ENCODE measurements around the gene RAPSN.

RAPSN gene

GRCh38 chr11:47448566-47449427 is at the start of gene RAPSN:
Gene RAPSN (minus strand): TSS chr11:47449136. CDS start chr11:47448964, 172 bp downstream.
- in situ Hi-C loops (cut with MboI; ENCODE audit: low pct_unique_long_range_greater_than_20kb, low sequenced_read_pairs), result no loop called here
- no peak for DNase-seq

- in situ Hi-C loops (cut with MboI; ENCODE audit: low pct_unique_long_range_greater_than_20kb, low sequenced_read_pairs), result no loop called here
- DNase-seq, result no peak
Measured at GRCh38 chr11:47498149-47498548, 49.2 kb upstream of the RAPSN start.

- DNase-seq, result no peak
- in situ Hi-C loops (cut with MboI; ENCODE audit: low pct_unique_long_range_greater_than_20kb, low sequenced_read_pairs), result no loop called here
Measured at GRCh38 chr11:47496808-47497207, 47.9 kb upstream of the RAPSN start.

- DNase-seq, result no peak
- in situ Hi-C loops (cut with MboI; ENCODE audit: low pct_unique_long_range_greater_than_20kb, low sequenced_read_pairs), result no loop called here
Measured at GRCh38 chr11:47495856-47496217, 46.9 kb upstream of the RAPSN start.

GRCh38 chr11:47495011-47495855 is 46.3 kb upstream of the RAPSN start:
- in situ Hi-C loops (cut with MboI; ENCODE audit: low pct_unique_long_range_greater_than_20kb, low sequenced_read_pairs), result no loop called here
- no peak for DNase-seq

DNA sequence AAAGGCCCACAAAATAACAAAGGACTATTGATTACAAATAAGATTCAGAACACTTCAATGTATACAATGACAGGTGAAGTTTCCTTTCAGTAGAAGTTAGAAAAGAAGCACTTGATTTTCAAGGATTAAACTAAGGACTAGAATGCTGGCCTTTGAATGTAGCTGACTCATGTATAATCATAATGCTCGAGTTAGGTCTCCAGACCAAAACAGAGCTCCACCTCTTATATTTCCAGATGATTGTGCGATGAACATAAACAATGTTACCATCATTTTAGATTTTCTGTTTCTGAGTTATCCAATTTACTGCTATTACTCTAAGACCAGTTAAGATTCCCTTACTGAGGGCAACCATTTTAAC is 40.4 kb upstream of the RAPSN start:
- in situ Hi-C loops (cut with MboI; ENCODE audit: low pct_unique_long_range_greater_than_20kb, low sequenced_read_pairs), result no loop called here
- no peak for DNase-seq

DNA sequence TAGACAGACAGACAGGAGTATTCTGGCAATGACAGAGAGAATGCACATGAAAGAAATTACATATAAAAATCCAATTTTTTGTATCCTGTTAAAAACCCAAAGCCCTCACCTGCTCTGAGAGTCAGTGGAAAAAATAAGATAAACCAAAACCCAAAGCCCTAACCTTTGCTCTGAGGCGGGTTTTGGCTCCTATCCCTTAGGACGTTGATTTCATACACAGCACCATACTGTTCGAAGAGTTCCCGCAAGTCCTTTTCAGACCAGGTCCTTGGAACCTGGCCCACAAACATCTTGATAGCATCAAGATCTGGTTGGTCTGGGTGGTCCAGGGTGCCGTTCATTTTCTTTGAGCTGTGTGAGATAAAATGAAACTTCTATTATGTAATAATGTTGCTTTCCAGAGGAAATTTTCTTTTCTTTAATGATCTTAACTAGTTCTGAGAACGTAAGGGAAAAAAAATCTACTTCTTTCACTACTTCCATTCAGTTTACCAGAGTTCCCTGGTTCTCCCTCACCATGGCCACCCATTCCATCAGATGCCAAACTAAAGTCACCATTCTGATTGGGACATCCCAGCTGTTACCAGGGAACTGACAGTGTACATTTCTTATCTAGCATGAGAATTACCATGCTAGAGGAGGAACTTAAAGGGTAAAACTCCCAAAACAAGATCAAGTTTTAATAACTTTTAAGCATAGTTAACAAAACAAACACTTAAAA is 39.9 kb upstream of the RAPSN start:
- in situ Hi-C loops (cut with MboI; ENCODE audit: low pct_unique_long_range_greater_than_20kb, low sequenced_read_pairs), result no loop called here
- DNase-seq, result no peak

GRCh38 chr11:47488111-47488510 is 39.2 kb upstream of the RAPSN start:
- DNase-seq, result no peak
- in situ Hi-C loops (cut with MboI; ENCODE audit: low pct_unique_long_range_greater_than_20kb, low sequenced_read_pairs), result no loop called here

DNA sequence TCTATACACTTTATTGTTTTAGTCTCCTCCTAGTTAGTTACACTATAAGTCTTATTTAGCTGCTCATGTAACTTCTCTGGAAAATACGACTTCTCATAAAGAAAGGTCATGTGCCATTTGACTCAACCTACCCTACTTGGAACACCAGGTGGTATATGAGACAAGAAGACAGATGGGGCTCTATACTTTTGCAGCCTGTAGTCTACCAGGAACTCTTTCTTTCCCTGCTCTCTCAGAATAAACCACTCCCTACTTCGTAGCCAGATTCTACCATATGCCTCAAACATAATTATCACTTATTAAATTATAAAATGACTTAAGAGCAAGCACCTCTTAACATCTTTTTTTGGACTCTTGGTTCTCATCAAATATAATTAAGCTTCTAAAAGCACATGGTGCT is 38.5 kb upstream of the RAPSN start:
- in situ Hi-C loops (cut with MboI; ENCODE audit: low pct_unique_long_range_greater_than_20kb, low sequenced_read_pairs), result no loop called here

DNA sequence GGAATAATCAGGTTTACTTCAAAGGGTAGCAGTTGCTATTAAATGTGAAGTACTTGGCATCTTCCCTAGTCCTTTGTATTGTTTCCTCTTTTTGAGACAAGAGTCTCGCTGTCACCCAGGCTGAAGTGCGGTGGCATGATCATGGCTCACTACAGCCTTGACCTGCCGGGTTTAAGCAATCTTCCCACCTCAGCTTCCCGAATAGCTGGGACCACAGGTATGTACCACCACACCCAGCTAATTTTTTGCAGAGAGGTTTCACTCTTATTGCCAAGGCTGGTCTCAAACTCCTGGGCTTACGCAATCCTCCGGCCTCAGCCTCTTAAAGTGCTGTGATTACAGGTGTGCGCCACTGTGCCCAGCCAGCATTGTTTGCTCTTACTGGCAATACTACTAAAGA is 36.2 kb upstream of the RAPSN start:
- in situ Hi-C loops (cut with MboI; ENCODE audit: low pct_unique_long_range_greater_than_20kb, low sequenced_read_pairs), result no loop called here
- DNase-seq, result no peak

More for the DNA sequence above, 38.5 kb upstream of the RAPSN start:
- DNase-seq, result no peak

GRCh38 chr11:47483457-47483856 is 34.5 kb upstream of the RAPSN start:
- in situ Hi-C loops (cut with MboI; ENCODE audit: low pct_unique_long_range_greater_than_20kb, low sequenced_read_pairs), result no loop called here
- no peak for DNase-seq

DNA sequence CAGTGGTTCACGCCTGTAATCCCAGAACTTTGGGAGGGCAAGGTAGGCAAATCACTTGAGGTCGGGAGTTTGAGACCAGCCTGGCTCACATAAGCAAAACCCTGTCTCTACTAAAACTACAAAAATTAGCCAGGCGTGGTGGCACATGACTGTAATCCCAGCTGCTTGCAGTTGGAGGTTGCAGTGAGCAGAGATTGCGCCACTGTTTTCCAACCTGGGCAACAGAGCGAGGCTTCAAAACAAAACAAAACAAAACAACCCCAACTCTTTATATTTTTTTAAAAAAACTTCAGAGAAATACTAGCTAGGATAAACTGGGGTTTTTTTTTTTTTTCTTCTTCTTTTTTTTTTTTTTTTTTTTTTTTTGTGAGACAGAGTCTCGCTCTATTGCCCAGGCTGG is 31.8 kb upstream of the RAPSN start:
- DNase-seq, result no peak

DNA sequence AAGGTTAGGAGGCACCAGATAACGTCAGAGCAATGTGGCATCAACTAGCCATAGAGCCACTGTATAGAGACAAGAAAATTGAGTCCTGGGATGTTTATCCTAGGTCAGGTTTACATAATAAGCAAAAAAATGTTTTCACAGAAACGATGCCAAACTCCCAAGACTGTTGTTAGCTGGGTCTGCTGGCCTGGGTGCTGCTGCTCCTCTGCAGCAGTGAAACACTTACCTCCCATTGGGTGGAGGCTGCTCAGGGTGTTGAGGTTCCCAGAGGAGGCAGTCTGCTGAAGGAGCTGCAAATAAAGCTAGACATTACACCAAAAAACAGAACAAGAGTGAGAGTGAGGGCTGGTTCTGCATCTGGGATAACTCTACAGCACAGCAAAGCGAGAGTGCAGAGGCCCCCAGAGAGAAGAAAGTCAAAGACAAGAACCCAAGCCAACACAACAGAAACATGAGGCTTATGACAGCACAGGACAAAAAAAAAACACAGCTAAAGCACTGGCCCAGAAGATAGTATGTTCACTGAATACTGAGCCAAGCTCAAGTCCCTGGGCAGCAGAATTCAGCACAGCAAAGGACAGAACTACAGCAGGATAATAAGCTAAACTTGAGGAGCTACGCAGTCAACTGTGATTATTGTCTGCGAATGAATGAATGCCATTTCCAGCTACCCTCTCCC is 29.9 kb upstream of the RAPSN start:
- in situ Hi-C loops (cut with MboI; ENCODE audit: low pct_unique_long_range_greater_than_20kb, low sequenced_read_pairs), result no loop called here
- DNase-seq, result no peak

More for the DNA sequence above, 31.8 kb upstream of the RAPSN start:
- in situ Hi-C loops (cut with MboI; ENCODE audit: low pct_unique_long_range_greater_than_20kb, low sequenced_read_pairs), result no loop called here

- in situ Hi-C loops (cut with MboI; ENCODE audit: low pct_unique_long_range_greater_than_20kb, low sequenced_read_pairs), result no loop called here
- DNase-seq, result no peak
Measured at GRCh38 chr11:47477753-47478152, 28.8 kb upstream of the RAPSN start.

- in situ Hi-C loops (cut with MboI; ENCODE audit: low pct_unique_long_range_greater_than_20kb, low sequenced_read_pairs), result no loop called here
- no peak for DNase-seq
Measured at GRCh38 chr11:47477323-47477722, 28.4 kb upstream of the RAPSN start.

DNA sequence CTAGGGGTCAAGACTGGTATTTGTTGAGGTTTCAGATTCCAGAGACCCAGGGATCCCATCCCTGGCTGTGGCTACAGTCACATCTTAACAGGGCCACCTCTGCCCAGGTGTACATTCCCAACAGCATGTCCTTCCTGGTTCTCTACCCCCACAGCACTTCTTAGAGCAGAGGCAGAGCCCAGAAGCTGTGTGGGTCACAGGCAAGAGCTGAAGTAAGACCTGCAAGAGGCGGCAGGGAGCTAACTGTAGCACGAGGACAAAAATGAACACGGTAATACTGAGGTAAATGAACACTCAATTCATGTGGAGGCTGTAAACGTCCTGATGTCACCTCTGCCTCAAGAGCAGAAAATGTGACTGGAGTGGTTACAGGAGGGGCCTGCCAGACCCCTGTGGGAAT is 21.7 kb upstream of the RAPSN start:
- DNase-seq, result no peak
- in situ Hi-C loops (cut with MboI; ENCODE audit: low pct_unique_long_range_greater_than_20kb, low sequenced_read_pairs), result no loop called here

DNA sequence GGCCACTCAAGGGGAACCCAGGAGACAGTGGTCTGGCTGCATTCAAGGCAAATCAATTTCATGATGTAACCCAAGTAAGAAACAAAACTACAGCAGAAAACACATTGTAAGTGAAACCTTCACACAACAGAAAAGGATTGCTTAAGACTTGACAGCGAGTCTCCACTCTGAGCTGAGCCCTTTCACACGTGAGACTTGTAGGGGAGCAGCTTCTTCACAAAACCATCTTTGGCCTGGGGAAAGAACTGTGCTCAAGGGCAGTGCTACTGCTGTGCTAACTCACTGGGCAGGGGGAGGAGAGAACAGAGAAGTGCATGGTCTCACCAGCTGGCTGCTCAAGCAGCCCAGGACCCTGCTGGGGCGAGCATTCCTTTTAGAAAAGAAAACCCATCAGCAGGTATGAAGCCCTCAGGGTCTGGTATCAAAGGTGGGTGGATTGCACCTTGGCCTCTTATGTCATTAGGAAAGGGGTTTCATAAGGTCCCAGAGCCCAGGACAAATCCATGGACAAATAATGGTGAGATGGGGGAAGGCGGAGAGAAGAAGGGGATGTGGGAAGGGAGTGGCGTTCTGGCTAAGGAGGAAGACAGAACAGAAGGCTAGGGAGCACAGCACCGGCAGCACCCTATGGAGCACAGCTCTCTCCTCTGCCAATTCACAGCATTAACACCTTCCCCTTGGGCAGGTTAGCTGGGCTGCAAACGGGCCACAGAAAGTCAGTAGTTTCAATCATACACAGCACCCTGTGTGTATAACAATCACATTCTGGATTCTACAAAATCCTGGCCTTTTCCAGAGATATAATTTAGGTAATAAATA is 20.6 kb upstream of the RAPSN start:
- in situ Hi-C loops (cut with MboI; ENCODE audit: low pct_unique_long_range_greater_than_20kb, low sequenced_read_pairs), result no loop called here
- no peak for DNase-seq

DNA sequence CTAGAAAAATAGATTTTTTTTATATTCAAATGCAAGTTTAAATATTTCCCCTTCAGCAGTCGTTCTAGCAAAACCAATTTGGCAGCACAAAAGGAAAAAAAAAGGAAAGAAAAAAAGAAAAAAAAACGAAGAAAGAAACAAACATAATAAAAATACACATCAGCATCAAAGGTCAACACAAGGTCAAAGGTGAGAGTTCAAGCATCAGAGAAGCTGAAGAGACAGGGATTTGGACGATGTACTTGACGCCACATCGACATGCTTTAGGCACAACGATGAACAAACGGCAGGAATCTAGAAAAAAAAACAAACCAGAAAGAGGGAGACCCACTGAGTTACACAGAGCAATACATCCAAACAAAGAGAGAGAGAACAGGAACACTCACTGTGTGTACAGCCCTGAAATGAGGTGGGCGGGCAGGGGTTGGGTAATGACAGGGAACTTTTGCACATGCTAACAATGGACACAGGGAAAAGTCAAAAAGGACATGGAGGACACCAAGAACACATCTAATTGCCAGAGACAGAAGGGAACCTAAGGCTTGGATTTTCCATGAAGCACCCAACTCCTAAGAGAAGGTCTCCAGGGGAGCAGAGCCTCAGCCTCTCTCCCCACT is 19.8 kb upstream of the RAPSN start:
- in situ Hi-C loops (cut with MboI; ENCODE audit: low pct_unique_long_range_greater_than_20kb, low sequenced_read_pairs), result no loop called here
- no peak for DNase-seq
